Dermis blood vessel endothelial cell (primary cell): ENCODE data around the gene ARSB. TPM values are rescaled to one million over a fixed set of nuclear protein-coding genes. Genes with fewer than 3 reads are reported as not detected.
"Not testable (repeated sequence)": the region's sequence is repeated elsewhere in the genome, so short reads cannot be mapped to it uniquely, and the experiment has no call there.

Experiments used
- DNase-seq: peaks from one replicate; pipeline ENCODE4 v3.0.0; 2010
- total RNA-seq: library from RNA; depleted of rRNA; stranded (reverse); fragments of >200 nt; gene quantifications from 2 replicates; pipeline ENCODE4 v1.2.3, GENCODE V29; 2014

Gene ARSB
- total RNA-seq, 1 donor from 2014 or later, result 15.7 TPM

DNA sequence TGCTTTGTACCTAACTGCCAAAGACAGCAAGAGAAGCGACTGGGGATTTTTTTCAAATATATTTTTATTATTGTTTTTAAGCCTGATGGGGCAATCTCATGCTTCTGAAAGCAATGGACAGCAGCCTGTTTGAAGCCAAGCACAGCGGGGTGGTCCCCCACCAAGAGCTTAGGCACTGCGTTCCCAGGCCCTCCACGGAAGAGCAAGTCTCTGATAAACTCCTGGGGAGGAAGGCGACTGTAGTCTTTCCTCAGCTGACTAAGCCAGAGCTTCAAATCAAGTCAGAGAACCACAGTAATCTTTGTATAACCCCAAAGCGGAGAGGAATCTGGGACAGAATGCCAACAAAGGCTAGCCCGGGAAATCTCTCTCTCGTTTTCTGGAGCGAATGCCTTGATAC lies 54.4 kb downstream of the ARSB start:
- DNase-seq, result no peak

DNA sequence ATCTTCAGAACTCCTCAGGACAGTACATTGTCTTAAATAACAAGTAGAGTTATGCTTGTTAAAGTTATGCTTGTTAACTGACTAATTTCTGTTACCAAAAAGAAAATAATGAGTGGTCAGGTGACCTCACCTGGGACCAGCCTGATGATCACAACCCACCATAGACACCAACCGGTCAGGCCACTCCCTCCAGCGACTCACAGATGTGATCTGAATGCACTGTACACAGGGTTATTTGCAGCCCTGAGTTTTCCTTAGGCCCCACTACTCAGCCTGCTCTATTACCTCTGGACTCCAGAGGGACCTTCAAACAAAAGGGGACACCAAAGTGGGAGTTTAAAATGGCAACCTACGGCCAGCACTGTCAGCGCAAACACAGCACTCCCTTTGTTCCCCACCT lies 55.3 kb downstream of the ARSB start:
- no peak for DNase-seq

DNA sequence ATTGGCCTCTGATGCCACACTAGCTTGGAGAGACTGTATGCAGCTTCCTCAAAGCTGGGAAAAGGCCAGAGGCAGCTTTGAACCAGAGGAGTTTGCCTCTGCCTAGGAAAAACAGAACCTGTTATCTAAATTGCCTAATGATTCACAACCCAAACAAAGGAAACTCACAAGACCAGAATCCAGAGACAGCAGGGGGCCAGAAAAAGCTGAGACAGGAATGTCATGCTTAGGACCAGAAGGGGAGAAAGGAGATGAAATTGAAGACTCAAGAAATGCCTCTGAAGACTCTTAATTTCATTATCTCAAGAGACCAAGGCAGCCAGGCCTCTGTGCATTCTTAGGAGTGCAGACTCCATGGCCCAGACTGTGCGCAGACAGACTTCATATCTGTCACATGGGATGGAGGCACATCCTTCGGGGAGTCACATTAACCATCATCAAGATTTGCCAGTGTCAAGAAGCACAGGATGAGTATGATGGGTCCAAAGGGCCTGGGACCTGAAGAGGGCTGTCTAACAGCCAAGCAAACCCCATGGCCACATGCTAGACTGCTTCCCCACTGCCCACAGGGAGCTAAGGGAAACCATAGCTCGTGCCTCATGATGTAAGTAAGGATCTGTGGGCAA lies 57.3 kb downstream of the ARSB start:
- DNase-seq, result peak; percentile 20

DNA sequence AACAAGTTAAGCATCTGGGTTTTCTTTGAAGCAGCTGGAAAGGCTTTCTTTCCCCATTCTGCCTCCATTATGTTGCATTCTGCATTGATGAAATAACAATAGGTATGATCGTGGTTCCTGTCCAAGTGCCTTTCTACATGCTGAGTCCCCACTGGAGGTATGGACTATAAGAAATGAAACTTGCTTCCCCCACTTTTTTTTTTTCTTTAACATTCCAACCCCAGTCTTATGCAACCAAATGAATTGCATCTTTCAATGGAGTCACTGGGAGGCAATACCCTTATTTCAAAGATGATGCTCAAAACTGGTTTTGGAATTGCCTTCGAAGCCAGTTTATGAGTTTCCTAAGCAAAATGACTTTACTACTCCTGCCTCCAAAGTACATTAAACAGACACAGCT lies 58.9 kb downstream of the ARSB start:
- DNase-seq, result no peak

DNA sequence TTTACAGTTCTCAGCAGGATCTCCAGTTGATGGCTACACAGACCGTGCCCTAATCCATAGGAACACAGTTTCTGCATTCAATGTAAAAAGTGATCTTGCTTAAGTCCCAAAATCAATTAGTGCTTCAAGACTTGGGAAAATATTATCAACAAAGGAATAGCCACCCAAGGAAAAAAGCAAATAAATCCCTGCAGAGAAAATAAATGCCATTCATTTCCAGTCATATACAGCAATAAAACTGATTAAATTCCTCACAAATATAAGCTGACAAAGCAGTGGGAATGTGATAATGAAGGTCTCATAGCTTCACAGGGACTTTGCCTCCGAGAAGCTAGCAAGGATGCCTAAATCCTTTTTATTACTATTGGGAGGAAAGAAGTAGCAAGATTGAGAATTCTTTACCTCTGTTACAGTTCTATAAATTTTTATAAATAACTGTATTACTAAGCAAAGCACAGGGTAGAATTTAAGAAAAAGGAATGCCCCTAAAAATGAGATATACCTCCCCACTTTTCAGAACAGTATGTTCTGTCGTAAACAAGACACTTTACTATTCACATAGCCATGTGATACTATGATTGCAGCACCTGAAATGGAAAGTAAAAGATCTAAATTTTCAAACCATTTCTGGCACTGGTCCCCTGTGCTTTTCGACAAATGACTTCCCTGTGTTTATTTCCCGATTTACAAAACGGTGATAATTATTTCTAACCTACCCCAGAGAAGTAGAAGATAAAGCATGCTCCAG lies 59.8 kb downstream of the ARSB start:
- DNase-seq, result no peak

DNA sequence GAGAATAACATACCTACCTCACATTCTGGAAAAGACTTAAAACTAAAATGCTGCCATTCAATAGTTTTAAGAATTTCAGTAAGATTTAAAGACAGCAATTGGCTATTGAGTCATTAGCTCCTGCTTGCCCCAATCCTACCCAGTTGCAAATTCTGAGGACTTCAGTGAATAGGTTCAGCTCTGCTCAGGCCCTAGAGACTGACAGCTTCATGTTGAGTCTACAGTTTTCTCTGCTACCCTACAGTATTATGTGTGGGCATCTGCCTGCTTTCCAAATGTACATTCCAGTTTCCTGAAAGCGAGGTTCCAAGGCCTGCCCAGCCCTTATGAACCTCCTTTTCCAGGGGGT lies 61.5 kb downstream of the ARSB start:
- DNase-seq, result no peak

DNA sequence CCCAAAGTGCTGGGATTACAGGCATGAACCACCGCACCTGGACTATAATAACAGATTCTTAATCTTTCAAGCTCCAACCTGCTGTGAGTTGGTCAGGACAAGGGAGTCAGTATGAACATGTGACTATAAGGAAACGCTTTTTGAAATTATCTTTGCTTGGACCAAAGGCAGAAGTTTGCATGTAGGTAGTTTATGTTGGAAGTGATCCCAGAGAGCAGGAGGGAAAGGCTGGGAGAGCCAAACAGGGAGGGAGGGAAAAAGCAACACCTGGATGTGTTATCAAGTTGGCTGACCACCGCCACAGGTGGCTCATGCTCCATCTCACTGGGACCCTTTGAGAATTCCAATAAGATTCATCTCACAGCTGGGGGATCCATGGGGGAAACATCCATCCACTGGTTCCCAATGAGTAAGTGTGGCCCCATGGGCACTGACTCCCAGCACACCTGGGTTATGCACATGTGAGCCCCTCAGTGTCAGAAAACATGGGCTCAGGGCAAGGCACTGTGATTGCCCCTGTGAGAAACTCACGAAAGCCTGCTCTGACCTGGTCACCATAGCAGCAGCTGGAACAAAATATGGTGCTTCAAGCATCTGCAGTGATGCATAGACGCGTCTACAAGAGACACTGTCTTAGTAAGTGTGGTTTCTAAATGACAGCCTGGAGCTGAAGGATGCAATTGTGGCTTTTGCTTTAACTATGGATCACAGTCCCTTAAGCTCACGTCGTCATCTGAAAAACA lies 62.1 kb downstream of the ARSB start:
- DNase-seq, result no peak

- peak; percentile 33 for DNase-seq
Observed at GRCh38 chr5:78920604-78921003, 64.5 kb downstream of the ARSB start.

- DNase-seq, result no peak
Observed at GRCh38 chr5:78919796-78920195, 65.3 kb downstream of the ARSB start.

- no peak for DNase-seq
Observed at GRCh38 chr5:78916044-78916443, 69.1 kb downstream of the ARSB start.

- no peak for DNase-seq
Observed at GRCh38 chr5:78915170-78915569, 69.9 kb downstream of the ARSB start.

DNA sequence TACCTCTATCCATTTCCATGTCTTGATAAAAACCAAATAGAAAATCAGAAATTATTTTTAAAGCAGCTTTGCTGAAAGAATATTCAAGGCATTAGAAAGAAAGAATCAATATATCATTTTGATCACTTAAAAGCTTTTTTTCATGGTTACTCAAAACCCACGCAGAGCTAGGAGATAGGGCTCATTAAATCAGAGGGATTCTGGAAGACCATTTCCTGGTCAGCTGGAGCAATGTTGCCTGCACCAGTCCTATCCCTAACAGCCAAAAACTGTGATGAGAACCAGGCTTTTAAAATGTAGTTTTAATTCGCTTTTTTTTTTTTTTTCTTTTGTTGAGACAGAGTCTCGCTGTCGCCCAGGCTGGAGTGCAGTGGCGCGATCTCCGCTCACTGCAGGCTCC lies 72.3 kb downstream of the ARSB start:
- no peak for DNase-seq

DNA sequence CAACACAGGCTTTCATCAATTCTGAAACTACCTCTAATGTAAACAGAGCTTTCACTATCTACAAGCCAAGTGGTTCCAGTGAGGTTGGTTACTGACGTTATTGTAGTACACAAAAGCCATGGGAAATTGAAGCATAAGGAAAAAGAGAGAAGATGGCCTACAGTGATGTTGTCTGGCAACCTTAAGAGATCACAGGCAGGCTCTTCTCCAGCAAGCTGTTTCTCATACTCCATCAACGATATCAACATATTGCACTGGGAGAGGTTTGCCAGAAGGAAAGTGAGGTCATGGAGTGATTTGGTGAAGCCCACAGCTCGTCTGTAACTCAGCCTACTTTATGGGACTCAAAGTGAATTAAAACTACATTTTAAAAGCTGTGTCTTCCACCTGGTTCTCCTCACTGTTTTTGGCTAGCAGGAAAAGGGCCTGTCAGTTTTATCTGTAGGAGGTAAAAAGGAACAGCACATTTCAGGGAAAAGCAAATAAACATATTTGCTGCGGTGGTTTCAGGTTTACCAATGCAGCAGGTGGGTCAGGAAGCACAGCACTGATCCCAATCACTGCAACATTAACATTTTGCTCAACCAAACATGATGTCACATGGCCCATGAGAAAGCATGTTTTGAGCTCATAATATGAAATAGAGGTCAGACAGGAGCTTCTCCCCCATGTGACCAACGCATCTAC lies 72.9 kb downstream of the ARSB start:
- no peak for DNase-seq

- DNase-seq, result not testable (repeated sequence)
Observed at GRCh38 chr5:78909224-78909983, 75.7 kb downstream of the ARSB start.

DNA sequence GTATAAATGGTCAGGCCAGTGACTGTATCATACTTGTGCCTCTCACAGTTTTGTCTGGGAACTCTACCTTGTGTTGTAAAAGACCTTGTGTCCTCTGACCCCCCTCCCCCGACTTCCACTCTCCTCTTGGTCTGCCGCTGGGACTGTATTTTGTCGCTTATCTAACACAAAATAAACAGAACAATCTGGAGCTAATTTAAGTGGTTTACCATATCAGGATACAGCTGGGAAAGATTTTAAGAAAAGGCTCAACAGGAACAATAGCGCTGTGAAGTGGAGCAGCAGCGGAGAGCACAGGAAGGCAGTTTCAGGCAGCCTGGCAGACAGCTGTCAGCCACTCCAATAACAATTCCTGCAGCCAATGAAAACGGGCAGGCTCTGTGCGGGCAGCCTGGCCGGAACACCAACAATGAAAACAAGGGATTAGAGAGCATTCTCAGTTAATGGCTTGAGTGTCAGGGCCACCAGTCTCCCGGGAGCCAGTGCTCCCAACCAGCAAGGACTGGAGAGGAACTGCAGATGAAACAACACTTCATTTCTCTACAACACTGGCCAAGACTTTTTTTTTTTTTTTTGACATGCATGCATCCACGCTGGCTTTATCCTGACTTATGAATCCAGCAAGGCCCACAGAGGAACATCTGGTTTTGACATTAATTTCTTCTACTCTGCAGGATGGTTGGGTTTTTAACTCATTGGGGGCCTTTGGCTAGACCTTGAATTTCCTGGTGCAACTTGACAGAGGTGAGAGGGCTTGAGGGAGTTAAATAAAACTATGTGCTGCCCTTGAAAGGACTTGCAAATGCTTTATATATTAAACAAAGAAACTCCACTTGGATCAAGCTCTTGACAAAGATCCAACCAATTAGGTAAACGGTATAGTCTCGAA lies 76.7 kb downstream of the ARSB start:
- peak; percentile 94 for DNase-seq

GRCh38 chr5:78907255-78907891 lies 77.7 kb downstream of the ARSB start:
- peak; percentile 87 for DNase-seq

- DNase-seq, result no peak
Observed at GRCh38 chr5:78905084-78905938, 79.8 kb downstream of the ARSB start.

DNA sequence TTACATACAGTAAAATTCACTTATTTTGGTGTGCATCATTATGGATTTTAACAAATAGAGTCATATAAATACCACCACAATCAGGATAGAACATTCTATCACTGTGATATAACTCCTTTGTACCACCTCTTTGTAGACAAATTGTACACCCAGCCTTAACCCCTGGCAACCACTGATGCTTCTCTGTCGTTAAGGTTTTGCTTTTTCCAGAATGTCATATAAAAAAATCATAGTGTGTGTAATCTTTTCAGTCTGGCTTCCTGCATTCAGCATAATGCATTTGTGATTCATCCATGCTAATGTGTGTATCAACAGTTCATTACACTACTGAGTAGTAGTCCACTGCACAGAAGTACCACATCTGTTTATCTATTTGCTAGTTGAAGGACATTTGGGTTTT lies 81.2 kb downstream of the ARSB start:
- DNase-seq, result peak; percentile 62

DNA sequence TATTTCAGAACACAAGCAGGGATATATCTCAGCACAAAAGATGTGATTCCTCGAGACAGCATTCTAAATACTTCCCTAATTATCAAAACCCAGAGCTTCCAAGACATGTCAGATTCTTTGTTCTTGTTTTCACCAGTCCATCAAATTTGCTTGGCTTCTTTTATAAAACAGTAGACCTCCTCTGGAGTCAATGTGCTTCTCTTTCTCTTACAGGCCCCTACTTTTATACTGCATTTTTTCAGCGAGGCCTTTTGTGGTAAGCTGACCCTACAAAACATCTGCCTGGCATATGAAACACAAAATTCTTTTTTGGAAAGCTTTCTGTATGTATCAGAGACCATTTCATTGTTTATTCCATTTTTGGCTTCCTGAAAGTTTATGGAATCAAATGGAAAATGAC lies 81.8 kb downstream of the ARSB start:
- DNase-seq, result no peak

DNA sequence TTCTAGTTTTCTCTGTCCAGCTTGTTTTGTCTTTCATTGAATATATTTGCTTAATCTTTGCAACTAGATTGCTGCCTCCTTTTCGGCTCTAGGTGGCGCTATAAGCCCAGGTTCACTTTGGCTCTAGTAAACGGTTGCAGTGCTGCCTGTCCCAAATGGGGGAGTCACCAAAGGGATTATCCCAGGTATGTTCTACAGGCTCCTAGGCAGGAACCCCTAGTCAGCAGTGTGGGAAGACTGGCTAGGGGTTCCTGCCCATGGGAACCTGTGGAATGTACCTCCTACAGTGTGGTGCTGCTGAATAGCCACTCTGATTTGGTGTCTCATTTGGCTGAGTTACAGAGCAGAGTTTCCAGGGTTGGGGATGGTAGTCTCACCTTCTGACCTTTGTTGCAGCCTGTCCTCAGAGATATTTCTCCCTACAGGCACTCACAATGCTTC lies 85.2 kb downstream of the ARSB start:
- peak; percentile 84 for DNase-seq
